ENCODE results near the gene GPRC5C. TPM values are rescaled to one million over a fixed set of nuclear protein-coding genes. Genes with fewer than 3 reads are reported as not detected.

Gene GPRC5C
- total RNA-seq, 1 experiment from 2014 or later = 15.5 TPM

DNA sequence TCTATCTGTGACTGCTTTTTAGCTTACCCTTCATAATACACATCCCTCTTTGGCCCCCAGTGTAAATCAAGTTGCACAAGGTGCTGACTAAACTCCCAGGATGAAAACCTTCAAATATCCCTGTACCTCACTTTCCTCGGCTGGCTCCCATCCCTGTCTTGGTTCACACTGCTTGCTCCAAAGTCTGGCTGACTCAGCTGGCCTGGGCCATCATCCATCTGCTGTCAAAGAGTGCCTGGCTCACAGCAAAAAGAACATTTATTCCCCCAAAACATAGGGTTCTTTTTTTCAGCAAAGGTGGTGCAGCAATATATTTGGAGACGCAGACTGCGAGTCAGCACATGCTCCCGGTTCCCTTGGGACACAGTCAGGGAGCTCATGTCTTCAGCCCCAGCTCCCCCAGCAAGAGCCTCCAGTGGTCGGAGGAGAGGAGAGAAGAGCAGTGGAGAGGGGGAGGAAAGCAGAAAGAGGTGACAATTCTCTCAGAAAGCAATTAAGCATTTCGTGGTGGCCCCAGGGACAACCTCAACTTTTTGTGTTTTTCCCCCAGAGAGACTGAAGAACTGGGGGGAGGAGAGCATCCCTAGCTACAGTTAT is 38.4 kb upstream of the GPRC5C start:
- WGBS (ENCODE audit: extremely low coverage, insufficient read length, low lambda C conversion rate) = no CpG with 5 or more reads among the region's 6 CpGs
- no peak overlapping the region for H2BK15ac ChIP-seq (ENCODE audit: low read depth, low read length)
- no peak overlapping the region for H2BK12ac ChIP-seq (ENCODE audit: insufficient read length, low read depth, low read length)
- no peaks in the 10 kb centered on the region for H3K4me1 ChIP-seq (ENCODE audit: insufficient read depth, low read length)
- H3T11ph ChIP-seq (ENCODE audit: low read length) = no peak overlapping the region
- H4K91ac ChIP-seq (ENCODE audit: insufficient read length, low read depth, low read length) = no peak overlapping the region
- H2BK5ac ChIP-seq (ENCODE audit: insufficient read length, low read length) = no peak overlapping the region
- H3K79me1 ChIP-seq (ENCODE audit: insufficient read depth, low read depth, low read length, poor library complexity, severe bottlenecking) = no peaks in the 10 kb centered on the region
- H3K18ac ChIP-seq (ENCODE audit: insufficient read length, low read depth, low read length) = no peak overlapping the region
- H3K56ac ChIP-seq (ENCODE audit: insufficient read length, low read depth, low read length) = no peak overlapping the region
- no peak overlapping the region for H3K4ac ChIP-seq (ENCODE audit: low read depth, low read length)
- no peak overlapping the region for H2BK20ac ChIP-seq (ENCODE audit: low read depth, low read length, poor library complexity, severe bottlenecking)
- Mint-ChIP-seq H3K9me3 (peaks cover 0 to 4% of the 10 kb centered on the region in 2 experiments; a peak in 1 of 5 replicates), H3K4me1 (peaks cover 10 to 28% of the 10 kb centered on the region in 2 experiments), H3K36me3 (ENCODE audit: insufficient read depth in 1 of 3, low read depth in 3 of 3) (no peaks in the 10 kb centered on the region; a peak in 1 of 7 replicates), H3K27ac (no peak overlapping the region), H3K27me3 (ENCODE audit: low read depth) (peaks cover 10% of the 10 kb centered on the region), H3K4me3 (no peak overlapping the region; a peak in 1 of 5 replicates)
- DNase-seq = no peak
- no peak overlapping the region for H2BK120ac ChIP-seq (ENCODE audit: low read depth, low read length, poor library complexity, severe bottlenecking)
- H4K5ac ChIP-seq (ENCODE audit: insufficient read length, low read depth, low read length) = no peak overlapping the region
- H3K9ac ChIP-seq (ENCODE audit: extremely low read depth, insufficient read length, low read length) = no peak overlapping the region
- no peak overlapping the region for H3K4me2 ChIP-seq (ENCODE audit: insufficient read depth, insufficient read length, low read length)
- no peak overlapping the region for H2AK5ac ChIP-seq (ENCODE audit: insufficient read length, low read length)
- H3K23ac ChIP-seq (ENCODE audit: insufficient read length, low read depth, low read length) = no peak overlapping the region
- no peak for TF ChIP-seq CTCF (conservative IDR thresholded peaks at IDR 0.05)
- H3K9me3 ChIP-seq (ENCODE audit: control insufficient read depth, low read depth, low read length) = no peaks in the 10 kb centered on the region
- H3K23me2 ChIP-seq (ENCODE audit: insufficient read length, low read depth, low read length, poor library complexity, severe bottlenecking) = peaks cover 2% of the 10 kb centered on the region
- H3K14ac ChIP-seq (ENCODE audit: insufficient read depth, low read length) = no peak overlapping the region
- no peaks in the 10 kb centered on the region for H3K27me3 ChIP-seq (ENCODE audit: insufficient read depth, low read length)
- H4K20me1 ChIP-seq (ENCODE audit: control insufficient read depth, insufficient read depth, insufficient read length) = no peaks in the 10 kb centered on the region
- H4K8ac ChIP-seq (replicated peaks; ENCODE audit: insufficient read length, low read depth, low read length) = no peak overlapping the region
- H3K27ac ChIP-seq (ENCODE audit: insufficient read length, low read depth, low read length) = no peak overlapping the region
- no peak overlapping the region for H2AFZ ChIP-seq (ENCODE audit: low read length)
- H3K79me2 ChIP-seq (ENCODE audit: insufficient read depth, low read length) = no peaks in the 10 kb centered on the region

Data from H9 (cell line).